Pulmonary artery endothelial cell (primary cell): ENCODE results near the gene CD200R1. TPM values are rescaled to one million over a fixed set of nuclear protein-coding genes. Genes with fewer than 3 reads are reported as not detected.

Experiments used
- DNase-seq: peaks from one replicate; pipeline ENCODE4 v3.0.0-alpha.2; 2011; ENCODE audit warnings: low read depth, low spot score
- total RNA-seq: library from RNA; depleted of rRNA; stranded (reverse); fragments of >200 nt; gene quantifications from 2 replicates; pipeline ENCODE4 v1.2.3, GENCODE V29; 2014

CD200R1 gene, protein sequence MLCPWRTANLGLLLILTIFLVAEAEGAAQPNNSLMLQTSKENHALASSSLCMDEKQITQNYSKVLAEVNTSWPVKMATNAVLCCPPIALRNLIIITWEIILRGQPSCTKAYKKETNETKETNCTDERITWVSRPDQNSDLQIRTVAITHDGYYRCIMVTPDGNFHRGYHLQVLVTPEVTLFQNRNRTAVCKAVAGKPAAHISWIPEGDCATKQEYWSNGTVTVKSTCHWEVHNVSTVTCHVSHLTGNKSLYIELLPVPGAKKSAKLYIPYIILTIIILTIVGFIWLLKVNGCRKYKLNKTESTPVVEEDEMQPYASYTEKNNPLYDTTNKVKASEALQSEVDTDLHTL
- not detected in 2 replicates for total RNA-seq

DNA sequence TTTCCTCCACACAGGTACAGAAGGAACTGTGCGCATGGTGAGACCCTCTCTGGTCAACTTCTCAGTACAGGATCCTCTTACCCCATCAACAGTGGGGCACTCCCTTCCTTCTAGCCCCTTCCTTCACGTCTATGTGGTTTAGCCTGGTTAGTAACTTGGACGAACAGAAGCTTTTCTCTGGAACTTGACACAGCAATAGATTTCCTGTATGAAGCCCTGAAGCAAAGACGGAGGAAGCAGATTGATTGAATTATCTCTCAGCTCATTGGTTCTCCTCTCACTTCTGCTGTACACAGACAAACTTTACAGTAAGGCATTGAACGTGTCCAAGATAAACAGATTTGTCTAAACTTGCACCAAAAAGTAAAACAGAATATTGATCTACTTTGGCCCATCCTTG, at the start of gene CD200R1:
Gene CD200R1, minus strand, starts transcription at position 210 of the 400 bp plus-strand sequence. CDS start 246 bp downstream, outside the sequence.
- DNase-seq = no peak

DNA sequence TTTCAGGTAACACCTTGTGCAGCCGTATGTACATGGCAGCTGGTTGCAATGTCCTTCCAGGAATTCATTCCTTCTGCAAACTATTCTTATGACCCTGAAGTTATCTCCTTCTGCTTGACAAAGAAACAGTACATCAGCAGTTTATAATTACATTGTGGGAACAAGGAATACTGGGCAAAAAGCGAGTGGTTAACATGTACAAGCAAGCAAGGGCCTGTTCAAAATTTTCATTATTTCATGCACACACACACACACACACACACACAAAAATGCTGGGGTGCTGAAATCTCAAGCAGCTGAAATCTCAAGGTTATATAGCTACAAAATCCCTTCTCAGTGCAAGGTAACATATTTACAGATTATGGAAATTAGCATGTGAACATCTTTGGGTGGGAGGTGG, 46.6 kb upstream of the CD200R1 start:
- no peak for DNase-seq

DNA sequence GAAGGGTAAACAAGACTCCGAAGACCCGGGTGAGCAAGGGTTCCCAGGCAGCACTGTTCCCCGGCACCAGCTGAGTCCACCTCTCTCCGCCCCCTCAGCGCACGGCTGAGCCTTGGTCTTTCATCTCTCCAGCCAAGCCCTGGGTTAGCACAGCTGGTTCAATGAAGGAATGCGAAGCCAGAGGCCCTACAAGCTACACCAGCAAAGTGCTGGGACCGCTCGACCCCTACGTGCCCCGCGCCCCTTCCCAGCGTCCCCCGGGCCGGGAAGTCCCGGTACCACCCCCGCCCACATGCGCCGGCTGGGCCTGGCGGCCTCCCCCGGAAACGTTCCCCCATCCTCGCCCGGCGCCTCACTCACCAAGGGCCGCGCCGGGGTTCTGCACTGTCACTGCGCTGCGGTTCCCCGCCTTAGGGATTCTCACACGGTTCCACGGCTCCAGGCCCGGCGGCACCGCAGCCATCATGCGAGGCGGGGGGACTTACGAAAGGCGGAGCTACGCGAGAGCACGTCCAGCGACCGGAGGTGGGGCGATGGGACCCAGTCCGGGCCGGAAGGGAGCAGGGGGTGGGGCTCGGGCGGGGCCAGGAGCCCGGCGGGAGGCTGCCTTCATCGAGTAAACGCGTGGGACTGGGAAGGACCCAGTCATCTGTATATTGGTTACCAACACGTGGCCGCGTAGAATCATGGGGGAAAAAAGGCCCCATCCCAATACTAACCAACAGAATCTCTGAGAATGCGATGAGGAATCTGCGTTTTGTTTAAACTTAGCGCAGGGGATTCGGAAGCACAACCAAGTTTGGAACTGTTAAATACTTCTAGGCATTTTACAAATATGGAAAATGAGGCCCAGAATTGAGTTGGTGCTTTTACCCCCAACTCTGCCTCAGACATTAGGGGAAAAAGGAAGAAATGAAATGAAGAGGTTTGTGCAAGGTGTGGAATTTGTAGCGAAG, 44.6 kb upstream of the CD200R1 start:
- peak; percentile 76 for DNase-seq

DNA sequence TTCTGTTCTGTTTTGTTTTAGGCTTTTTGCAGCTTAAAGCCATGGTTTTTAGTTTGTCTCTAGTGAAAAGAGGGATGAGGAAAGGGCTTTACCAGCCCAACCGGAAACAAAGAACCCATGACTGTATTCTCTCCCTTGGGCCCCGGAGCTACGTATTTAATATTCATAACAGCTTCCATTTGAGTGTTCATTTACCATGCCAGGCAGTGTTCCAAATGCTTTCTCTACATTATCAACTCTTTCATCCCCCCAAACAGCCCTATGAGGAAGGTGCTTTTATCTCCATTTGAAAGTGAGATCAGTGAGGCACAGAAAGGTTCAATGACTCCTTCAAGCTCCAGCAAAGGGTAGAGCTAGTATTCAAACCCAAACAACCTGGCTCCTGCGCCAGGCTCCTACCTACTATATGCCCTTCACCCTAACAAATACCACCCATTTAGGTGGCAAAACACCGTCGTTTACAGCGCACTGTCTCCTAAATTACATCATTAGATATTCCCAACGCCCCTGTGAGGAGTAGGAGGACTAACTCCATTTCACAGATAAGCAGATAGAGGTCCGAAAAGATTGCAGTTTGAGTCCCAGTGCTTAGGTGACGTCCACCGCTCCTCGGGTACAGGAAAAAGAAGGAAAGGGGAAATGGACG, 43.8 kb upstream of the CD200R1 start:
- no peak for DNase-seq

DNA sequence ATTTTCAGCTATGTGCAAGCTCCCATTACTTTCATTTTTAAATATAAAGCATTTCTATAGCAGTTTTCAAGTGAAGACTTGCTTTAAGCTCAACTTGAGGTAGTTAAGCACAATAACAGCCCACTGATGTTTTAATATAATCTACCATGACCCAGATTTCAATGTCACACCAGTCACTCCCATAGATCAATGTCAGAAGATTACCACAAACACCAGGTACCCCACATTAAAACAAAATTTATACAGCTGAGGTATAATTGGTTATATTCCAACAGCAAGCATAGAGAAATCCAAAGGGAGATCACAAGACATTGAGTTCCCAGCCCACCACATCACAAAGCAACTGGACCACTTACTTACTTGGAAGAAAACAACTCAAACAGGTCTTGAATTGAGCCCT, 38.7 kb upstream of the CD200R1 start:
- DNase-seq = no peak

DNA sequence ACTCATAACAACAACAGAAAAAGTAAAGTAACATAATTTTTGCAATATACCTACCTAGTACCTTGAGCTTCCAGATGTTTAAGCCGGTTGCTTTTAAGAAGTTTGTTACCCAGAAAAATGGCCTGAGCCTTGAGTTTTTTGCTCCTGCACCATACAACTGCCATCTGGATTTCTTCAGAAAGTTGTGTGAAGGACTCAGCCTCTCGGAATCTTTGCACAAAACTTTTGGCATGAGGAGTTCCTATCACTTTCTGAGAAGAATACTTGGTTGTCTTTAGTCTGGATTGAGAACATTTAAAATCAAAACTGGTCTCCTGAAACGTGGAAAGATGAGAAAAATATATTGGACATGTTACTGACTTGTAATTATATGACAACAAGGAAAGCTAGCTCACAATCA, 33.2 kb upstream of the CD200R1 start:
- DNase-seq = no peak

DNA sequence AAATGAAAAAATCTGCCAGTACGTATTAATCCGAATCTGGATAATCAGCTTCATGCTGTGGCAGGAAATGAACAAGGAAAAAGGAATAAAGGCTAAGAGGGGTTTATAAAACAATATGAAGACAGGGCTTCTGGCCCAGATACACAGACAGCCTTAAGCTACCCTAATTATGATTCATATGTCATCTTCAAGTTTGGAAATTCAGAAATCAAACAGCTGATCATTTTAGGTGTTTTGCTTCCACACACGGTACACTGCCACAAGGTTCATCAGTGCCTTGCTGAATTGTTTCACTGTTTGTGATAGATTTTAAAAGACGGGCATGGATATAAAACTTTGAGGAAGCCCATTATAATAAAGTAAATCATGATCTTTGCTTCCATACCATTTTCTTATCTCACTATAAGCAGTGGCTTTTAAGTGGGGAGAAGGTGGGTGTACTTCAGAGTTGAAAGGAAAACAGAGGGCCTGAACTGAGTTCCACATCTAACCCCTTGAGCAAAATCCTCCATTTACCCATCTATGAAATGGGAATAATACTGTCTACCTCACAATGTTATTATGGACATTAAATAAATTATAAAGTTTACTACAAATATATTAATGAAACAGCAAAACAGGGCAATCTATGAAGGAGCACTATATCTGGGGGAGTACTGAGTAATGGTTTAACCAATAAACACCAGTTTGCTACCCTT, 31.6 kb upstream of the CD200R1 start:
- DNase-seq = no peak

DNA sequence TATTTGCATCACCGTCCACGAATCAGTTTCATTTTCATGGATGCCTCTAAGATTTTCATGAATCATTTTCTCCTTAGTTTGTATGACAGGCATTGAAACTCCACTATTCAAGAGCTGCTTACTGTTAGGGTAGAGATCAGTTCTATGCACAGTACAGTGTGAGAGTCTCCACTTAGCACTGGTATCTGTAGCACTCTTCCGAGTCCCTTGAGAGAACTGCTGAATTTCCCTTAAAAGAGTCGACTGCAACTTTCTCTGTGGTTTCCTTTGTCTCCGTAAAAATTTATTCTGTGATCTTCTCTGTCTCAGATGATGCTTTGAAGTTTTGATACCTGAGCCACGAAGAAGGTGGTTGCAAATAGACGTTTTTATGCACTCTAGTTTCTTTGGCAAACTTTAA, 30.7 kb upstream of the CD200R1 start:
- DNase-seq = no peak

DNA sequence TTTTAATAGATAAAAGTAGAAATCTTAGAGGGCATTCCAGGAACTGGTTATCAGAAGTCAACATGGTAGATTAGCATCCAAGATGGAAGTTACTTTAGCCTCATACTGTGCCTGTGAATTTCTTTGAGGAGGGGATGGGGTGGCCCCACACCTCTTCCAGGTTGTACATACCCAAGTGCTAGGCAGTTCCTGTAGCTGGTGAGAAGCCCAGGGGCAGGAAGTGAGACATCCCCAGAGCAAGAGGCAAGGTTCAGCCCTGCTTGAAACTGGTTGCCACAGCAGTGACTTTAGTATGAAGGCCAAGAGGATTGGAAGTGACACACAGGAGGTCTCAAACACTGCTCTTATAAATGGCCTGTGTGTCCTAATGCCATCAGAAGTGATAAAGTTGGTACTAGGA, 27.8 kb upstream of the CD200R1 start:
- DNase-seq = no peak

DNA sequence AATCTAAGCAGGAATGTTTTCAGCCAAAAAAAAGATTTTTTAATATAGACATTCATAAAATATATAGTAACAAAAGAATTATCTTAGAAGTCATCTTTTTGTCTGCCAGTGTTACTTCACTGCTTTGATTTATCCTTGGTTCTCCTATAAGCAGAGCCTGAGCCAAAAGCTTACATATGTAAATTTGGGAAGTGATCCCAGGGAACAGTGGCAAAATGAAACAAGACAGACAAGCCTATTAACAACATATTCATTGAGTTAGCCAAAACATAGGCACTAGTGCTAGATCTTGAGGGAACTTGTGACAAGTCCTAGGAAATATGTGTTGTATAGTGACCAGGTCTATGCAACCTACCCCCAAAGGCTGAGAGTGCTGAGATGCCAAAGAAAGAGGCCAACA, 27.1 kb upstream of the CD200R1 start:
- no peak for DNase-seq

DNA sequence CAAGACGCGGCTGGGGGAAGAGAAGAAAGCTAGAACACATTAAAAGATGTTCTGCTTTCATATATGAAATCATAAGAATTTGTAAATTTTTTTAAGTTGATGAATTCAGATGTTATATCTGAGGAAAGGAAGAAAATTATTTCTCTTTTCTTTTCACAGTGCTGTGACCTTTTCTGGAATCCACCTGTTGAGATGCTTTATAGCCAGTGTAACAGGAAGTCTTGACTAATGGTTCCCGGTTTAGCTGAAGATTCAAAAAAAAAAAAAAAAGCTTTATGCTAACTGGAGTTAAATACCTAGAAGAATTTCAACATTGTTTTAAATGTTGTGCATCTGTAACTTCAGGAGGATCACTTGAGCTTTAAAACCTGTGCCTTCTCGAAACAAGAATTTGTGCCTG, 25.8 kb upstream of the CD200R1 start:
- DNase-seq = no peak

DNA sequence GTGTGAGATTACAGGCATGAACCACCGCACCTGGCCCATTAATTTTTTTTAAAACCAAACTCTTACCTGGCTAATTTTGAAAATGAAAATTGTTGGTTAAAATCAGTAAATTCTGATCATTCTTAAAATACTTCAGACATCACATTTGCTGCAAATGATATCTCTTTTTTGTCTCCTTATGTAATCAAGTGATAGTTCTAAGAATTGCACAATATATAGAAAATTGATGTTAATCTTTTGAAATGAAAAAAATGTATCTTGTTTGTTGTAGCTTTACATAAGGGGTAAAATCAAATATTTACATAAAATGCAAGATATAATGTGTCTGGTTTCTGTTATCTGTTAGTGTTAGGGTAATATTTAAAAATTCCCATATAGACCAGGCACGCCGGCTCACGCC, 20.9 kb upstream of the CD200R1 start:
- no peak for DNase-seq

DNA sequence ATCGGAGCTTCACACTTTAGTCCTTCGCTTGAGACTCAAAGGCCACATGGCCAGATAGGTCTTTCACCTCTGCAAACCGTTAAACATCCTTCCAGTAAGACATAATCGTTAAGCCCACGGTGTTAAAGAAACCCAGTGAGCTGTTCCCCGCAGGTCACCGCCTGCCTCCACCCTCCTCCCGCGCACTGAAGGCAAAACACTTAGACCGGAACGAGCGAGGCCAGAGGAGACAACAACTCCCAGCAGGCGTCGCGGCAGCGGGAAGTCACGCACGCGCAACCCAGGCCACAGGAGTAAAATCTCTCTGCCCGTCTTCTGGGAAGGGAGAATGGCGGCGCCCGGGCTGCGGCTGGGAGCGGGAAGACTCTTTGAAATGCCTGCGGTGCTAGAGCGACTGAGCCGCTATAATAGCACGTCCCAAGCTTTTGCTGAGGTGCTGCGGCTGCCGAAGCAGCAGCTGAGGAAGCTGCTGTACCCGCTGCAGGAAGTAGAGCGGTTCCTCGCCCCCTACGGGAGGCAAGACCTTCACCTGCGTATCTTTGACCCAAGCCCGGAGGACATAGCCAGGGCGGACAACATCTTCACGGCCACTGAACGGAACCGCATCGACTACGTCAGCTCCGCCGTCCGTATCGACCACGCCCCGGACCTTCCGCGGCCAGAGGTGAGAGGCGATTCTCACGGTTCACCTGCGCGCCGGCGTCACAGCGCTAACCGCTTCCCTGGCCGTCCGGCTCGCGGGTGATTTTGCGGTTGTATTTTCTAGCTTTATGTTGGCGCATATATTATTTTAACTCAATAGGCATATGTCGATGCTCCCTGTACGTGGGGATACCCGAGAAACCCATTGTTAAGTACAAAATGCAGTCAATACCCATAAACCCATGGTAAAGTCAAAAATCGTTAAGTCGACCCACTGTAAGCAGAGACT, 16.0 kb upstream of the CD200R1 start, which contains the start of gene GTPBP8:
Gene GTPBP8, plus strand, starts transcription at position 313 of the 931 bp plus-strand sequence. Its CDS starts 16 bp downstream, at position 329.
- DNase-seq = peak; percentile 75

DNA sequence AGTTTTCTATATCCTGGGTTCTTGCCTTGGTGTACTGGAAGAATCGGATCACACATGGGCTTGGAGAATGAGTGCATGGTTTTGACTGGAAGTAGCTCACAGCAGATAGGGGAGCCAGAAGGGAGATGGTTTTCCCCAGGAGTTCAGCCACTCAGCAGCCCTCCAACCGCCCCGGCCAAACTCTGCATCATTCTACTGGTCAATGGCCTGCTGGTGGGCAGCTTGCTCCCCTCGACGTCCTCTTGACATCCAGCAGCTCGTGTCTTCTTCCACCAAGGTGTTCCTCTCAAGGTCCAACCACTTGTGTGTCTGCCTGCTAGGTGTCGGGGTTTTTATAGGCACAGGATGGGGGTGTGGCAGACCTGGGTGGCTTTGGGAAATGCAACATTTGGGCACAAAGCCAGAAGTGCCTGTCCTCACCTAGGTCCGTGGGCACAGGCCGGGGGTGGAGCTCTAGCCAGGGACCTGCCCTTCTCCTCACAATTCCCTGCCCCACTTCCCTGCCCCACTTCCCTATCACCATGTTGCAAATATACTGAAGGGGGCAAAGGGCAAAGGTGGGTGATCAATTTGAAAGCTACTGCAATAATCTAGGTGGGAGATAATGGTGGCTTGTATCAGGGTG, 12.9 kb upstream of the CD200R1 start:
- DNase-seq = no peak

DNA sequence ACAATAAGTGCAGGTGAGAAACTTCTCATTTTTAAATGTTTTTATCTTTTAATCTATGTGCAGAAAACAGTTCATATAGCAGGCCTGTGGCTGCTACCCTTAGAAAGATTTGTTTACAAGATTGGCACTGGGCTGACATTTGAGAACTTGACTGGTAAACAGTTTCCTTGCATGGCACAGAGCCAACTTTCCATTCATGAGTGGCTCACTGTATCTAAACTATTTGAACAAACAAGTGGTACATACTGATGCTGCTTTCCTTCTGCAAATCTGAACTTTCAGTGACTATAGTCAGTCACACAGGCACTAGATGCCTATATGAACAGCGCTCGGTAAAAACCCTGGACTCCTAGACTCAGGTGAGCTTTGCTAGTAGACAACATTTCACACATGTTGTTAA, 9.6 kb upstream of the CD200R1 start:
- no peak for DNase-seq

DNA sequence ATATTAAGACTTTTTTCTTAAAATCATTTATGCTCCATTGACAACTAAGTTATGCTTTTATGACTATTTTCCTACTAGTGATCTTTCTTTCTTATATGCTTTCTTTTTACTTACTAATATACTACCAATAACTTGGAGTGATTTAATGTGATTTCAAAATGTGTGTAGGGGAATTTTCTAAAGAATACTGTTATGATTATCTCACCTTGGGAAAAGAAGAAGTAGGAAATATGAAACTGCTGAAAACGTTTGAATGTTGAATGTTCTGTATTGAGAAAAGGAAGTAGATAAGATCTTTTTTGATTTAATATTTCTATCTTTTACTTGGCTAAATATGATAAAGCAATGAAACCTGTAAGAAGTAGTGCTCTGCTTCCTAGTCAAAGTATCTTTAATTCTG, 7.8 kb upstream of the CD200R1 start:
- DNase-seq = no peak

DNA sequence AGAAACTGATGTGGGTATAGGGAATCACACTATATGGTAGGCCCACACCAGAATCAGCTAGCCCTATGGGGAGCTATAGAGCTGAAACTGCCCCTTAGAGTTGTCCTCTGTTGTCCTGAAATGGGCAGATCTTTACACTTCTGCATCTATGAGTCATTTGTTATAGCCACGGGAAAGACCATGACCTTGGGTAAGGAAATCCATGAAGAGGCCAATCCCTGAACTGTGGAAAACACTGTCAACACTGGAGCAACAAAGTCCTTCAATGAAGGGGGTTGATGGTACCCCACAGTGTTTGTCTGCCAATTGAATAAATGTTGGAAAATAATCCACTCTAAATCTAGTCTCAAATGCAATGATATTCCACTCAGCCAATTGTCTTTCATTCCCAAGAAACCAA, 5.2 kb upstream of the CD200R1 start:
- DNase-seq = no peak

DNA sequence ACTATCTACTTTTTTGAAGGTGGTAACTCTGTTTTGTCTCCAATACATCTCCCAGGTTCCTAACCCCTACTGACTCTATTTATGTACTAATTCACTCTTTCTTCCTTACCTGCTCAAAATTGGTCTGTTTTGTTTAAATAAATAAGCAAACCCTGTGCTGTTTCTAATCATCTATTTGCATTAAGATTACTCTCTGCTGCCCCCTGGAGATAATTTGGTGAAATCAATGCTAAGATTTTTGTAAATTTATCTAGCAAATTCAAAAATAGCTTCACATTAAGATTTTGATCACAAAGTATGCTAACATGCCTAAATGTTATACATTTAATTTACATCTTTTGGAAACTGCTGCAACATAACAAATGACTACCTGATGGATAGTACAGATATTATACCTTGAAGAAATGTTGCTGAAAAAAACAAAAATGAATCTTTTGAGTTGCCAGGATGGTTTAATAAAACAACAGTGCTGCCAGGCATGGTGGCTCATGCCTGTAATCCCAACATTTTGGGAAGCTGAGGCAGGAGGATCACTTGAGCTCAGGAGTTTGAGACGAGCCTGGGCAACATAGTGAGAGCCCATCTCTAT, 4.4 kb upstream of the CD200R1 start:
- DNase-seq = no peak

DNA sequence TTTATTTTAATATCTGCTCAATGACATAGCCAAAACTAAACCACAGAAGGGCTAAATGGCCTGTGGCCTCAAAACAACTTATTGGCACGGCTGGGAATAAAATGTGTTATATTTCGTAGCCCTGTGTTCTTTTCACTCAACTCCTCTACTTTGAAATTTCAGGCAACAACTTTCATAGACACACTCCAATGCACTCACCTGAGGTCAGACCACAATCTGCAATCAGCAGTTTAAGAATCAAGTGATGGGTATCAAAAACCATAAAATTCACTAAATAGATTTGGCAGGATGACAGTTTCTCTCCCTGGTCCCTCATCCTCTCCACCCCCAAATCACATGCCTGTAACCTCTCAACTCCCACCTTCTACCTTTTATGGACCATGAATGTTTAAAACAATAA, 2.0 kb upstream of the CD200R1 start:
- DNase-seq = no peak
